HepG2 (cell line): ENCODE measurements around the gene PLIN3. TPM values are rescaled to one million over a fixed set of nuclear protein-coding genes. Genes with fewer than 3 reads are reported as not detected.

ENCODE experiments used
- BCL3 ChIP-seq: sonication (generic); formaldehyde crosslinking; IDR thresholded peaks from 2 replicates; pipeline ENCODE4 v1.5.1; 2020; ENCODE audit warnings: mild to moderate bottlenecking, missing genetic modification reagents, moderate library complexity
- CHCHD3 ChIP-seq: sonication (generic); formaldehyde crosslinking; IDR thresholded peaks from 2 replicates; pipeline ENCODE4 v1.8.0; 2022; ENCODE audit warnings: mild to moderate bottlenecking, missing genetic modification reagents, moderate library complexity
- HOXA5 ChIP-seq: sonication (generic); formaldehyde crosslinking; IDR thresholded peaks from 2 replicates; pipeline ENCODE4 v1.4.0; 2020; ENCODE audit warnings: missing genetic modification reagents
- PHF20 ChIP-seq: sonication (generic); formaldehyde crosslinking; IDR thresholded peaks from 2 replicates; pipeline ENCODE4 v1.5.0; 2020; ENCODE audit warnings: mild to moderate bottlenecking, missing genetic modification reagents
- SMARCE1 ChIP-seq: fragments of 450-650 bp; IDR thresholded peaks from 2 replicates; pipeline ENCODE4 v1.6.1; 2017; ENCODE audit warnings: borderline replicate concordance
- YEATS2 ChIP-seq: sonication (generic); formaldehyde crosslinking; IDR thresholded peaks from 2 replicates; pipeline ENCODE4 v1.4.0; 2020; ENCODE audit warnings: missing genetic modification reagents, borderline replicate concordance
- ZNF253 ChIP-seq: sonication (generic); formaldehyde crosslinking; IDR thresholded peaks from 2 replicates; pipeline ENCODE4 v1.8.0; 2022; ENCODE audit warnings: mild to moderate bottlenecking, missing genetic modification reagents, borderline replicate concordance
- ZNF430 ChIP-seq: sonication (generic); formaldehyde crosslinking; IDR thresholded peaks from 2 replicates; pipeline ENCODE4 v1.9.0; 2021; ENCODE audit warnings: mild to moderate bottlenecking, missing genetic modification reagents
- ZXDC ChIP-seq: sonication (generic); formaldehyde crosslinking; IDR thresholded peaks from 2 replicates; pipeline ENCODE4 v1.5.0; 2020; ENCODE audit warnings: mild to moderate bottlenecking, missing genetic modification reagents
- polyA plus RNA-seq, 8 experiments: library from polyadenylated mRNA; depleted of rRNA in 3 of 8; stranded (reverse) in 7 of 8; unstranded in 1 of 8; fragments of >200 nt; fragmentation: Illumina TruSeq in 4 of 8; extraction: Trizol in 4 of 8; gene quantifications; 2 replicates each; pipeline versions ENCODE4 v1.2.1 to v1.2.3, GENCODE V29; 2011 to 2016; ENCODE audit warnings: low read depth in 4 of 8, missing spikeins in 1 of 8, mixed read lengths in 1 of 8; ENCODE audit not compliant: insufficient read depth in 1 of 8
- total RNA-seq, 5 experiments: library from RNA; depleted of rRNA; stranded (reverse); fragments of >200 nt; fragmentation: Illumina TruSeq; extraction: Trizol; gene quantifications; 2 replicates each; pipeline ENCODE4 v1.2.3, GENCODE V29; 2016; ENCODE audit warnings: low read depth in 1 of 5
- TF ChIP-seq, protein P1 (sequence below), 2 experiments: sonication (generic) in 1 of 2; formaldehyde crosslinking in 1 of 2; IDR thresholded peaks; 2 replicates each; pipeline versions ENCODE4 v1.5.1 to v1.6.1; 2011 to 2020; ENCODE audit warnings: borderline replicate concordance in 1 of 2, low read depth in 1 of 2, low read length in 1 of 2, mild to moderate bottlenecking in 1 of 2, missing genetic modification reagents in 1 of 2, moderate library complexity in 1 of 2
- TF ChIP-seq, protein P2 (sequence below): sonication (generic); formaldehyde crosslinking; IDR thresholded peaks from 2 replicates; pipeline ENCODE4 v1.5.0; 2020; ENCODE audit warnings: mild to moderate bottlenecking, missing genetic modification reagents, borderline replicate concordance
- TF ChIP-seq, protein P3 (sequence below): sonication (generic); formaldehyde crosslinking; IDR thresholded peaks from 2 replicates; pipeline ENCODE4 v1.4.0; 2020; ENCODE audit warnings: missing genetic modification reagents, mild to moderate bottlenecking, borderline replicate concordance

Gene PLIN3
- total and polyA plus RNA-seq, 2 of the 13 experiments (the other 11 are each of a cell fraction or from before 2014, with no cell fraction given), result 49.3 to 57.9 TPM

DNA sequence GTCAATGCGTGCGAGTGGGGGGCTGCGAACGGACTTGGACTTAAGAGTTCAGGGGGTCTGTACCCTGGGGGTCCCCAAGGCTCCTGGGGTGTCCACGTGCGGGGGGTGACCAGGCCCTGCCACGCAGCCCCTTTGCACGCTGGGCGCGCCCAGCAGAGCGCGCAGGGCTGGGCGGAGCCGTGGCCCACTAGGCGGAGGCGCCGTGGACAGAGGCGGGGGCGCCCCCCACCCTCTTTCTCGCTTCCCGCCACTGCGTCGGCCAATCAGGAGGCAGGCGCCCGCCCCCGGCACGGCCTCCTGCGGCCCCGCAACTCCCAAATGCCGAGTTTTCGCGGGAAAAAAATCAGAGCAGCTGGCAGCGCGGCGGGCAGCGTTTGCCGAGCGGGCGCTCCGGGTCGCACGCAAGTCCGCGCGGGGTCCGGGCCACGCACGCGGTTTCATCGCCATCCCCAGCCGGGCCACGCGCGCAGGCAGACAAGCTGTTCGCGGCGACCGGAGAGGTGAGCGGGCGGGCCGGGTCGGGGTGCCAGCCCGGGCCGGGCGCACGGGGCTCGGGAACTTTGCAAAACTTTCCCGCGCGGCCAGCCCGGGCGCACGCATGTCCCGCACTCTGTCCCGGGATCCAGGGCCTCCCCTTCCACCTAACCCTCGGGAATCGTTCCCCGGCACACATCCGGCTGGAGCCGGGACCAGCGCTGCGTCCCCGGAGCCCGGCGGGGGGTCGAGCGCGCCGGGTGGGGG is 41.9 kb upstream of the PLIN3 start, which contains the start of gene UHRF1 (continued):
- TF ChIP-seq, protein P1, sequence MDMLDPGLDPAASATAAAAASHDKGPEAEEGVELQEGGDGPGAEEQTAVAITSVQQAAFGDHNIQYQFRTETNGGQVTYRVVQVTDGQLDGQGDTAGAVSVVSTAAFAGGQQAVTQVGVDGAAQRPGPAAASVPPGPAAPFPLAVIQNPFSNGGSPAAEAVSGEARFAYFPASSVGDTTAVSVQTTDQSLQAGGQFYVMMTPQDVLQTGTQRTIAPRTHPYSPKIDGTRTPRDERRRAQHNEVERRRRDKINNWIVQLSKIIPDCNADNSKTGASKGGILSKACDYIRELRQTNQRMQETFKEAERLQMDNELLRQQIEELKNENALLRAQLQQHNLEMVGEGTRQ (IDR thresholded peaks at IDR 0.05; ENCODE audit: low read depth, low read length), result no peak
- TF ChIP-seq, protein P1 (CRISPR knock-in tag; IDR thresholded peaks at IDR 0.05; ENCODE audit: borderline replicate concordance), result no peak
- TF ChIP-seq YEATS2 (CRISPR knock-in tag), result peak; percentile 36; the same call in 1 of the 2 replicates
- TF ChIP-seq, protein P2, sequence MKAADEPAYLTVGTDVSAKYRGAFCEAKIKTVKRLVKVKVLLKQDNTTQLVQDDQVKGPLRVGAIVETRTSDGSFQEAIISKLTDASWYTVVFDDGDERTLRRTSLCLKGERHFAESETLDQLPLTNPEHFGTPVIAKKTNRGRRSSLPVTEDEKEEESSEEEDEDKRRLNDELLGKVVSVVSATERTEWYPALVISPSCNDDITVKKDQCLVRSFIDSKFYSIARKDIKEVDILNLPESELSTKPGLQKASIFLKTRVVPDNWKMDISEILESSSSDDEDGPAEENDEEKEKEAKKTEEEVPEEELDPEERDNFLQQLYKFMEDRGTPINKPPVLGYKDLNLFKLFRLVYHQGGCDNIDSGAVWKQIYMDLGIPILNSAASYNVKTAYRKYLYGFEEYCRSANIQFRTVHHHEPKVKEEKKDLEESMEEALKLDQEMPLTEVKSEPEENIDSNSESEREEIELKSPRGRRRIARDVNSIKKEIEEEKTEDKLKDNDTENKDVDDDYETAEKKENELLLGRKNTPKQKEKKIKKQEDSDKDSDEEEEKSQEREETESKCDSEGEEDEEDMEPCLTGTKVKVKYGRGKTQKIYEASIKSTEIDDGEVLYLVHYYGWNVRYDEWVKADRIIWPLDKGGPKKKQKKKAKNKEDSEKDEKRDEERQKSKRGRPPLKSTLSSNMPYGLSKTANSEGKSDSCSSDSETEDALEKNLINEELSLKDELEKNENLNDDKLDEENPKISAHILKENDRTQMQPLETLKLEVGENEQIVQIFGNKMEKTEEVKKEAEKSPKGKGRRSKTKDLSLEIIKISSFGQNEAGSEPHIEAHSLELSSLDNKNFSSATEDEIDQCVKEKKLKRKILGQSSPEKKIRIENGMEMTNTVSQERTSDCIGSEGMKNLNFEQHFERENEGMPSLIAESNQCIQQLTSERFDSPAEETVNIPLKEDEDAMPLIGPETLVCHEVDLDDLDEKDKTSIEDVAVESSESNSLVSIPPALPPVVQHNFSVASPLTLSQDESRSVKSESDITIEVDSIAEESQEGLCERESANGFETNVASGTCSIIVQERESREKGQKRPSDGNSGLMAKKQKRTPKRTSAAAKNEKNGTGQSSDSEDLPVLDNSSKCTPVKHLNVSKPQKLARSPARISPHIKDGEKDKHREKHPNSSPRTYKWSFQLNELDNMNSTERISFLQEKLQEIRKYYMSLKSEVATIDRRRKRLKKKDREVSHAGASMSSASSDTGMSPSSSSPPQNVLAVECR (CRISPR knock-in tag), result peak; percentile 67; the same call in 1 of the 2 replicates
- no peak for TF ChIP-seq SMARCE1
- TF ChIP-seq ZXDC (CRISPR knock-in tag), result peak; percentile 67; the same call in 1 of the 2 replicates
- TF ChIP-seq CHCHD3 (CRISPR knock-in tag), result 0 out of 2 replicates have a peak, but pooled peaks have one; percentile 61
- TF ChIP-seq PHF20 (CRISPR knock-in tag), result 0 out of 2 replicates have a peak, but pooled peaks have one; percentile 22
- TF ChIP-seq HOXA5, result 0 out of 2 replicates have a peak, but pooled peaks have one; percentile 41
- peak; percentile 68; the same call in 1 of the 2 replicates for TF ChIP-seq BCL3 (CRISPR knock-in tag)
- no peak for TF ChIP-seq ZNF253 (CRISPR knock-in tag)
- TF ChIP-seq, protein P3, sequence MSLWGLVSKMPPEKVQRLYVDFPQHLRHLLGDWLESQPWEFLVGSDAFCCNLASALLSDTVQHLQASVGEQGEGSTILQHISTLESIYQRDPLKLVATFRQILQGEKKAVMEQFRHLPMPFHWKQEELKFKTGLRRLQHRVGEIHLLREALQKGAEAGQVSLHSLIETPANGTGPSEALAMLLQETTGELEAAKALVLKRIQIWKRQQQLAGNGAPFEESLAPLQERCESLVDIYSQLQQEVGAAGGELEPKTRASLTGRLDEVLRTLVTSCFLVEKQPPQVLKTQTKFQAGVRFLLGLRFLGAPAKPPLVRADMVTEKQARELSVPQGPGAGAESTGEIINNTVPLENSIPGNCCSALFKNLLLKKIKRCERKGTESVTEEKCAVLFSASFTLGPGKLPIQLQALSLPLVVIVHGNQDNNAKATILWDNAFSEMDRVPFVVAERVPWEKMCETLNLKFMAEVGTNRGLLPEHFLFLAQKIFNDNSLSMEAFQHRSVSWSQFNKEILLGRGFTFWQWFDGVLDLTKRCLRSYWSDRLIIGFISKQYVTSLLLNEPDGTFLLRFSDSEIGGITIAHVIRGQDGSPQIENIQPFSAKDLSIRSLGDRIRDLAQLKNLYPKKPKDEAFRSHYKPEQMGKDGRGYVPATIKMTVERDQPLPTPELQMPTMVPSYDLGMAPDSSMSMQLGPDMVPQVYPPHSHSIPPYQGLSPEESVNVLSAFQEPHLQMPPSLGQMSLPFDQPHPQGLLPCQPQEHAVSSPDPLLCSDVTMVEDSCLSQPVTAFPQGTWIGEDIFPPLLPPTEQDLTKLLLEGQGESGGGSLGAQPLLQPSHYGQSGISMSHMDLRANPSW (CRISPR knock-in tag), result no peak
- peak; percentile 27; the same call in 1 of the 2 replicates for TF ChIP-seq ZNF430 (CRISPR knock-in tag)
